WTC11 (cell line): ENCODE data around the gene PRR18. TPM values are rescaled to one million over a fixed set of nuclear protein-coding genes. Genes with fewer than 3 reads are reported as not detected.

ENCODE experiments used
- ATAC-seq: fragments of 200-7000 bp; cut with Tn5 transposase; 2 replicates; pipeline ENCODE4 v1.10.0; 2021; ENCODE audit warnings: mild to moderate bottlenecking, moderate library complexity
- CTCF ChIA-PET: fragments of 300-600 bp; sonication (Branson Sonifier 250); formaldehyde crosslinking; loops from one replicate; lab custom pipeline; 2021; ENCODE audit warnings: antibody characterized with exemption; lab: Charles Lee
- POLR2A ChIA-PET: fragments of 350-600 bp; sonication (Branson Sonifier 250); formaldehyde crosslinking; loops from one replicate; lab custom pipeline; 2021; ENCODE audit warnings: antibody characterized with exemption; lab: Charles Lee
- DNase-seq: peaks from one replicate; pipeline ENCODE4 v3.0.0; 2021; ENCODE audit warnings: low spot score
- H3K27ac Mint-ChIP-seq: 2 replicates; pipeline ENCODE4 v1.8.0; 2021; ENCODE audit warnings: mixed read lengths
- H3K27me3 Mint-ChIP-seq: 2 replicates; pipeline ENCODE4 v1.8.0; 2021; ENCODE audit warnings: low read depth, mild to moderate bottlenecking, moderate library complexity, mixed read lengths
- H3K36me3 Mint-ChIP-seq: 2 replicates; pipeline ENCODE4 v1.8.0; 2021; ENCODE audit warnings: mixed read lengths
- H3K4me1 Mint-ChIP-seq: 2 replicates; pipeline ENCODE4 v1.8.0; 2022; ENCODE audit warnings: mixed read lengths
- H3K4me3 Mint-ChIP-seq: 2 replicates; pipeline ENCODE4 v1.8.0; 2021; ENCODE audit warnings: mild to moderate bottlenecking, moderate library complexity, mixed read lengths
- H3K9me3 Mint-ChIP-seq: 2 replicates; pipeline ENCODE4 v1.8.0; 2021; ENCODE audit warnings: mixed read lengths
- AR ChIP-seq: fragments of 250-450 bp; sonication (Bioruptor Pico); IDR thresholded peaks from 2 replicates; pipeline ENCODE4 v1.9.0; 2021; ENCODE audit warnings: mild to moderate bottlenecking
- CBFB ChIP-seq: sonication (generic); formaldehyde crosslinking; IDR thresholded peaks from 2 replicates; pipeline ENCODE4 v1.8.1; 2022; ENCODE audit warnings: mild to moderate bottlenecking, low read depth, missing genetic modification reagents
- CREB1 ChIP-seq: sonication (generic); formaldehyde crosslinking; IDR thresholded peaks from 2 replicates; pipeline ENCODE4 v1.8.0; 2023; ENCODE audit warnings: mild to moderate bottlenecking, missing genetic modification reagents
- GRHL2 ChIP-seq: fragments of 250-450 bp; sonication (Bioruptor Pico); IDR thresholded peaks from 2 replicates; pipeline ENCODE4 v1.8.0; 2022; ENCODE audit warnings: mild to moderate bottlenecking, moderate library complexity; ENCODE audit not compliant: insufficient replicate concordance, severe bottlenecking
- HMGA2 ChIP-seq: fragments of 250-450 bp; sonication (Bioruptor Pico); IDR thresholded peaks from 2 replicates; pipeline ENCODE4 v1.4.0; 2021; ENCODE audit warnings: mild to moderate bottlenecking, moderate library complexity
- IRF2 ChIP-seq: sonication (generic); formaldehyde crosslinking; IDR thresholded peaks from 2 replicates; pipeline ENCODE4 v1.8.0; 2022; ENCODE audit warnings: low read depth, missing genetic modification reagents, borderline replicate concordance
- MLX ChIP-seq: sonication (generic); formaldehyde crosslinking; IDR thresholded peaks from 2 replicates; pipeline ENCODE4 v1.8.1; 2023; ENCODE audit warnings: mild to moderate bottlenecking, missing genetic modification reagents, moderate library complexity
- MXD4 ChIP-seq: fragments of 250-450 bp; sonication (Bioruptor Pico); IDR thresholded peaks from 2 replicates; pipeline ENCODE4 v1.8.0; 2021; ENCODE audit warnings: mild to moderate bottlenecking, moderate library complexity, borderline replicate concordance
- MYBL2 ChIP-seq: sonication (generic); formaldehyde crosslinking; IDR thresholded peaks from 2 replicates; pipeline ENCODE4 v1.8.1; 2023; ENCODE audit warnings: mild to moderate bottlenecking, moderate library complexity, missing genetic modification reagents
- NFATC4 ChIP-seq: fragments of 250-450 bp; sonication (Bioruptor Pico); IDR thresholded peaks from 2 replicates; pipeline ENCODE4 v1.9.0; 2021; ENCODE audit warnings: mild to moderate bottlenecking
- NR1H2 ChIP-seq: sonication (generic); formaldehyde crosslinking; IDR thresholded peaks from 2 replicates; pipeline ENCODE4 v1.9.0; 2021; ENCODE audit warnings: mild to moderate bottlenecking, moderate library complexity, missing genetic modification reagents
- NR2C2 ChIP-seq: sonication (generic); formaldehyde crosslinking; IDR thresholded peaks from 2 replicates; pipeline ENCODE4 v1.8.0; 2022; ENCODE audit warnings: mild to moderate bottlenecking, missing genetic modification reagents
- OVOL2 ChIP-seq: fragments of 250-450 bp; sonication (Bioruptor Pico); IDR thresholded peaks from 2 replicates; pipeline ENCODE4 v1.9.0; 2021; ENCODE audit warnings: mild to moderate bottlenecking, borderline replicate concordance
- SP1 ChIP-seq: sonication (generic); formaldehyde crosslinking; conservative IDR thresholded peaks from 2 replicates; pipeline ENCODE4 v1.8.1; 2022; ENCODE audit warnings: missing genetic modification reagents
- ZNF263 ChIP-seq: sonication (generic); formaldehyde crosslinking; IDR thresholded peaks from 2 replicates; pipeline ENCODE4 v1.8.1; 2022; ENCODE audit warnings: low read depth, mild to moderate bottlenecking, moderate library complexity, missing genetic modification reagents
- ZNF396 ChIP-seq: fragments of 250-450 bp; sonication (Bioruptor Pico); IDR thresholded peaks from 2 replicates; pipeline ENCODE4 v1.8.0; 2021; ENCODE audit warnings: mild to moderate bottlenecking, moderate library complexity, borderline replicate concordance
- ZNF671 ChIP-seq: fragments of 250-450 bp; sonication (Bioruptor Pico); IDR thresholded peaks from 2 replicates; pipeline ENCODE4 v1.8.0; 2021; ENCODE audit warnings: mild to moderate bottlenecking
- total RNA-seq: library from RNA; stranded (reverse); gene quantifications from 3 replicates; pipeline ENCODE4 v1.2.3, GENCODE V29; 2021
- TF ChIP-seq, protein P1 (sequence below): fragments of 250-450 bp; sonication (Bioruptor Pico); IDR thresholded peaks from 2 replicates; pipeline ENCODE4 v2.1.2; 2022; ENCODE audit warnings: mild to moderate bottlenecking, moderate library complexity
- TF ChIP-seq, protein P2 (sequence below): sonication (generic); formaldehyde crosslinking; IDR thresholded peaks from 2 replicates; pipeline ENCODE4 v1.8.0; 2023; ENCODE audit warnings: missing genetic modification reagents

Gene PRR18
- total RNA-seq, 1 experiment from 2014 or later = 0.52 TPM

- TF ChIP-seq ZNF396 (no peak), IRF2 (CRISPR knock-in tag) (no peak), NR1H2 (CRISPR knock-in tag) (no peak), ZNF263 (CRISPR knock-in tag) (no peak), CBFB (CRISPR knock-in tag) (no peak), SP1 (no peak), HMGA2 (no peak)
Measured at GRCh38 chr6:166258854-166259276, 49.3 kb downstream of the PRR18 start (continued).

- no peak for DNase-seq
- Mint-ChIP-seq H3K4me1 (peaks cover 16% of the 10 kb centered on the region), H3K36me3 (no peaks in the 10 kb centered on the region), H3K9me3 (no peaks in the 10 kb centered on the region), H3K27ac (no peak overlapping the region), H3K4me3 (no peak overlapping the region), H3K27me3 (peaks cover 76% of the 10 kb centered on the region)
- ChIA-PET POLR2A (no interaction called here), CTCF (no interaction called here)
- ATAC-seq = no peak
- TF ChIP-seq MLX (CRISPR knock-in tag) (no peak), MXD4 (CRISPR knock-in tag) (no peak), NR2C2 (CRISPR knock-in tag) (no peak), ZNF671 (no peak), NFATC4 (CRISPR knock-in tag) (no peak), IRF2 (CRISPR knock-in tag) (no peak), NR1H2 (CRISPR knock-in tag) (no peak), MYBL2 (CRISPR knock-in tag) (no peak), GRHL2 (no peak), CREB1 (CRISPR knock-in tag) (no peak), OVOL2 (no peak), ZNF263 (CRISPR knock-in tag) (no peak), AR (CRISPR knock-in tag) (no peak)
- TF ChIP-seq, protein P1, sequence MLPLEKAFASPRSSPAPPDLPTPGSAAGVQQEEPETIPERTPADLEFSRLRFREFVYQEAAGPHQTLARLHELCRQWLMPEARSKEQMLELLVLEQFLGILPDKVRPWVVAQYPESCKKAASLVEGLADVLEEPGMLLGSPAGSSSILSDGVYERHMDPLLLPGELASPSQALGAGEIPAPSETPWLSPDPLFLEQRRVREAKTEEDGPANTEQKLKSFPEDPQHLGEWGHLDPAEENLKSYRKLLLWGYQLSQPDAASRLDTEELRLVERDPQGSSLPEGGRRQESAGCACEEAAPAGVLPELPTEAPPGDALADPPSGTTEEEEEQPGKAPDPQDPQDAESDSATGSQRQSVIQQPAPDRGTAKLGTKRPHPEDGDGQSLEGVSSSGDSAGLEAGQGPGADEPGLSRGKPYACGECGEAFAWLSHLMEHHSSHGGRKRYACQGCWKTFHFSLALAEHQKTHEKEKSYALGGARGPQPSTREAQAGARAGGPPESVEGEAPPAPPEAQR (CRISPR knock-in tag) = no peak
- TF ChIP-seq, protein P2, sequence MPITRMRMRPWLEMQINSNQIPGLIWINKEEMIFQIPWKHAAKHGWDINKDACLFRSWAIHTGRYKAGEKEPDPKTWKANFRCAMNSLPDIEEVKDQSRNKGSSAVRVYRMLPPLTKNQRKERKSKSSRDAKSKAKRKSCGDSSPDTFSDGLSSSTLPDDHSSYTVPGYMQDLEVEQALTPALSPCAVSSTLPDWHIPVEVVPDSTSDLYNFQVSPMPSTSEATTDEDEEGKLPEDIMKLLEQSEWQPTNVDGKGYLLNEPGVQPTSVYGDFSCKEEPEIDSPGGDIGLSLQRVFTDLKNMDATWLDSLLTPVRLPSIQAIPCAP (CRISPR knock-in tag) = no peak
- TF ChIP-seq, all 79 proteins: peak for 0
Measured at GRCh38 chr6:166257911-166258318, 50.3 kb downstream of the PRR18 start.

Other genes with a start within 250 kb of the PRR18 start
- gene TBXT, start 140.5 kb downstream of the PRR18 start, total RNA-seq = 0.15 to 0.50 TPM (median 0.21 TPM) in 3 replicates
- 48.0 to 53.1 TPM (median 49.4 TPM) in 3 replicates for gene SFT2D1, start 34.2 kb upstream of the PRR18 start, total RNA-seq
- gene MPC1, start 74.5 kb upstream of the PRR18 start, total RNA-seq = 8.7 to 10.7 TPM (median 9.6 TPM) in 3 replicates